Stimulated activated CD4-positive, alpha-beta T cell treated with anti-CD3 and anti-CD28 coated beads, Interleukin-12 subunit alpha, Interleukin-12 subunit beta, amount 100 ng/mL, for 24 hours (primary cell): ENCODE results near the gene DUSP2.
"Not testable (repeated sequence)": the region's sequence is repeated elsewhere in the genome, so short reads cannot be mapped to it uniquely, and the experiment has no call there.

ENCODE experiments used
- DNase-seq, 2 experiments: peaks; one replicate each; pipeline ENCODE4 v3.0.0-alpha.2; 2020; ENCODE audit warnings: low read depth in 2 of 2

DUSP2 gene

DNA sequence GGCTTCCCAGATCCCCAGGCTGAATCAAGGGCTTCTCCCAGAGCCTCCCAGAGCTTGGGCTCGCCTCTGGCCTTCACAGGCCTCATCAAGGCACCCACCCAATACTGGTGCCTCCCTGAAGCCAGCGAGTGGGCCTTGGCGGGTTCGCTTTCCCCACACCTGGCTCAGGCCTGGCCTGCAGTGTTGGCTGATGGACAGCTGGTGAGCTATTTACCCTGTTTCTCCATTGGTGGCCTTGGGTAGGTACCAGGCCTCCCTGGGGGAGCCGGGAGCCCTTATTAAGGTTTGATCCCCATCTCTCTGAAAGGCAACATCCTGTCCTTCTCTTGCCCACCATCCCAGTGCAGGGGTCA lies 18.2 kb upstream of the DUSP2 start:
- no peak for DNase-seq

- no peak for DNase-seq
Measured at GRCh38 chr2:96161898-96162297, 16.7 kb upstream of the DUSP2 start.

- DNase-seq: not testable (repeated sequence)
Measured at GRCh38 chr2:96160366-96160765, 15.1 kb upstream of the DUSP2 start.

DNA sequence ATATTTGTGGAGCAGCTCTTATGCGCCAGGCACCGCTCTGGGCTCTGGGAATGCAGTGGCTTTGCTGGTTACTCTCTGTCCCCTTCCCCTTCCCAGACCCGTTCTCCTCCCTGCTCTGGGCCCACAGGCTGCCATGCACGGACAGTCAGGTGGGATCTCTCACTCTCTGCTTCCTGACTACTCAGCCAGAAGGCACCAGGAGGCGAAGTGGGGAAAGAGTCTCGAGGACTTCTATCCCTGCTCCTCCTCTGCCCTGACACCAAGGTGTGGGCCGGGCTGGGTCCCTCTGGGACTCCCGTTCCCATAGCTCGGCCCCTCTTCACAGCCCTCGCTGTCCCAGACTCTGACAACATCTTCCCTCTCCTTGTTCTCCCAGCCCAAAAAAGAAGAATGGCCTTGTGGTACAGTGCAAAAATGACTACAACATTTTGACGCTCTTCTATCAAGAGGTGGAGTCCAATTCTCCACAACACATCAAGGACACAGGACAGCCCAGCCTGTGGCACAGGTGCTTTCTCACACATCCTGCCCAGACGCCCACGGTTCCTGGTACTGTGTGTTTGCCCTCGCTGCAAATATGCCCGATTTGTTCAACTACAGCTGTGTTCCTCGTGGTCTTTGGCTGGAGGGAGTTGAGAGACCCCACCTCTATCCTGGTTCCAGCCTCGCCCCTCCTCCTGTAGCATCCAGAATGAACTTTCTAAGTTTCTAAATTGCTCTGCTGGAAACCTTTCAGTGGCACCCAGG lies 14.0 kb upstream of the DUSP2 start:
- peak in 1 of 2 experiments; percentile 44 for DNase-seq

DNA sequence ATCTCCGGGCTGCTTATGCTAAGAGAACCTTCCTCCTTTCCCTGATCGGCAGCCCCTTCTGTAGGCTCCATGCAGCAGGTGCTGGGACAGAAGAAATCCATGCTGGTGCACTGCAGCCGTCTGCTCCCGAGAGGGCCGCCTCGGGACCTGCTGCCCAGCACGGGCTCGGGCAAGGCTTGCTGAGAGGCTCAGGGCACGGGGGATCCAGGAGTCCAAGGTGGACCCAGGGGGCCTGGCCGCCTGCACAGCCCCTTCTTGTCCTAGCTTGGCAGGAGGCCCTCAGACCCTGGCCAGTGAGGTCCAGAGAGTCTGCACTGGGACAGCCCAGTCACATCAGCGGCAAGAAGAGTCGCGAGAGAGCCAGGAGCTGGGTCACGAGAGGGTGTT lies 13.3 kb upstream of the DUSP2 start:
- DNase-seq: no peak

- peak; percentile 93 to 96 for DNase-seq
Measured at GRCh38 chr2:96157649-96158553, 12.7 kb upstream of the DUSP2 start.

- no peak for DNase-seq
Measured at GRCh38 chr2:96156926-96157648, 11.8 kb upstream of the DUSP2 start.

GRCh38 chr2:96156011-96156820 lies 11.0 kb upstream of the DUSP2 start:
- DNase-seq: peak in 1 of 2 experiments; percentile 51

GRCh38 chr2:96154506-96155380 lies 9.5 kb upstream of the DUSP2 start:
- DNase-seq: no peak

DNA sequence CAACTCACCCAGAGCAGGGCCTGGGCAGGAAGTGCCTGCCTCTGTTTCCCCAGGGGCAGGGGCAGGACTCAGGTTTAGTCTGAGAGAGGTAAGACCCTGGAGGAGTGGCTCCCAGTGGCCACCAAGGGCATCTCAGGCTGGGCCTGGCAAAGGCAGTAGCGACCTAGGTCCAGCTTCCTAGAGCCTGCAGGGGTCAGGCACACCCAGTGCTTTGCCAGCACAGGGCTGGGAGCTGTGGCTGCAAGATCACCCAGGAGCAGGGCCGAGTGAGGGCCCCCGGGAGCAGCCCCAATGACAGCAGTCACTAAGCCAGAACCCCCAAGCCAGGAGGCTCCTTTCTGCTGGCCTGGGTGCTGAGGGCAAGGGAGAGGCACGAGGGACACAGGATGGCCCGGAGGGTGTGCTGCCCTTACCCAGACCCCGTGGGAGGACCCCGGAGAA lies 8.8 kb upstream of the DUSP2 start:
- no peak for DNase-seq

- DNase-seq: no peak
Measured at GRCh38 chr2:96153291-96153713, 8.1 kb upstream of the DUSP2 start.

DNA sequence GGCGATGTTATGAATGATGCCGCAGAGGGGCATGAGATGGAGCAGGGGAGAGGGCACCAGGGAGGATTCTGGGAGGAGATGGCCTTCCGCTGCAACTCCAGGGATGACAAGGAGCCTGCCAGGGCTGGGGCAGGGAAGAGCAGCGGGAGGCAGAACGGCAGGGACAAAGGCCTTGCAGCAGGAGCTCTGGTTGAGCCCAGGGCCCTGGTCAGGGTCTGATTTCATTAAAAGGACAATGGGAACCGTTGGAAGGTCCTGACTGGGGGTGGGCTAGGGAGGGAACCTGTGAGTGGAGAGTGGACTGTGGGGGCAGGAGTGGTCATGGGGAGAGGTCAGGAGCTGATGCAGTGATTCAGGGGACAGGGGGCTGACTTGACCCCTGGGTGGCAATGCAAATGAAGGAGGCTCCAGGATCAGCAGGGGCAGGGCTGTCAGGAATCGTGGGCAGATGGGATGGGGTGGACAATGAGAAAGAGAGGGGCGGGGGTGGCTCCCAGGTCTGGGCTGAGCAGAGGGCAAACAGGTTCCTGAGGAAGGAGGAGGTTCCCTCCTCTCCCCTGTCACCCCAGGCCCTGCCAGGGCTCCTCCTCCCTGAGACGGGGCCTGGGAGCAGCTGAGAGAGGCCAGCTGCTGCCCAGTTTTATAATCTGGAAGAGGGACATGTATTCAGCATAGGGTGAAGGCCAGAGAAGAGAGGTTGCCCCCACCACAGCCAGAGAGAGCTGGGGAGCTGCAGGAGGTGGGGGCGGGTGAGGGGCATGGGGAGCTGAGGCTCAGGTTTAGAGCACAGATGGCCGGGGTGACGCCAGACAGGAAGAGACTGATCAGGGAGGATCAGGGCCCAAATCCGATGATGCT lies 7.3 kb upstream of the DUSP2 start:
- no peak for DNase-seq

GRCh38 chr2:96151595-96152303 lies 6.5 kb upstream of the DUSP2 start:
- DNase-seq: no peak

DNA sequence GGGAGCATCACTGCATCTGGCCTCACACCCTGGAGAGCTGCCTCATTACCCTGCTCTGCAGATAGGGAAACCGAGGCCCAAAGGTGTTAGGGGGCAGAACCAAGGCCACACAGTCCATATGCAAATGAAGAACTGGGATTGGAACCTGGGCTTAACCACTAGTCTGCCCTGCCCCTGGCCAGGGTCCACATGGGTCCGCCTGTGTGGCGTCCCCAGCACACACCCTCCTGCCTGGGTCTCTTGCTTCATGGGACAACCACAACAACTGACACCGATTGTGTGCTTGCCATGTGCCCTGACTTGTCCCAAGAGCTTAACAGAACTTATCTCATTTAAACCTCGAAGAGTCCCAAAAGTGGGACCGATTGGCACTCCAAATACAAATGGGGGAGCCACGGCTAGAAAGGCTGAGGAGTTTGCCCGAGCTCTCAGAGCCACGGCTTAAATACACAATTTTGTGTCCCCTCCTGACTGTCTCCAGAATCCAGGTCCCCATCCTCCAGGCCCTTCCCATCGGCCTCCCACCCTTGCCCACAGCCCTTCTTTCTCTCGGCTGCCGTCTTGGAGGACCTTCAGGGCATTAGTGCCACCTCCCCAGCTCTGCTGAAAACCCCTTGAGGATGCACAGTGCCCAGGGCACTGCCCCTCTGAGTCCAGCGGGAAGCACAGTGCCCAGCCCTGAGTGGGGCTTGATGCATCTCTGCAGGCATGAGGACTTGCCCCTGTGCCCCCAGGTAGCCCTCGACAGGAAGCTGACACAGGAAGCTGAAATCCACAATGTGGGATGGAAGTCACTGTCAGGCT lies 5.8 kb upstream of the DUSP2 start:
- DNase-seq: no peak

DNA sequence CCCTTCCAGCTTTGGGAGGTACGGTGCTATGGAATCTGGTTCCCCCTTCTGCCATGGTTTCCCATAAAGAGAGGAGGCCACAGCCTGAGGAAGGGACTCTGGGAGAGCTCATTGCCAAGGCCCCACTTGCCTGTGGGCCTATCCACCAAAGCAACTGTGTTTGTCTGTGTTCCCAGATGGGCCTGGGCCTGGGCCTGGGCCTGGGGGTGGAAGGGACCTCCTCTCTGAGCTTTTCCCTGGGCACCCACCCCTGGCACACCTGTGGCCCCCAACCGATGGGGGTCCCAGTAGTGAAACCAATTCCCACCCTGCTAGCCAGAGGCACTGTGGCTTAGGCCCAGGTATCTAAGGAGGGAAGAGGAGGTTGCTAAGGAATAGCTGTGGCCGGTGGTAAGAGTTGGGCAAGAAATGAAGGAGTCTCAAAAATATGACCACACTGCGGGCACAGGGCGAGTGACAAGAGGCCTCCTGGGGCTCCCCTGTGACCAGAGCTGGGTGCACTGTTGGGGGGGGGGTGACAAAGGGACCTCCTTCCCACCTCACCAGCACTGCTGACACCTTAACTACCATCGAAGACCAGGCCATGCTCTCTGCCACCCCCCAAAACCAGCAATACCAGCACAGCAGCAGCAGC lies 4.9 kb upstream of the DUSP2 start:
- DNase-seq: no peak

DNA sequence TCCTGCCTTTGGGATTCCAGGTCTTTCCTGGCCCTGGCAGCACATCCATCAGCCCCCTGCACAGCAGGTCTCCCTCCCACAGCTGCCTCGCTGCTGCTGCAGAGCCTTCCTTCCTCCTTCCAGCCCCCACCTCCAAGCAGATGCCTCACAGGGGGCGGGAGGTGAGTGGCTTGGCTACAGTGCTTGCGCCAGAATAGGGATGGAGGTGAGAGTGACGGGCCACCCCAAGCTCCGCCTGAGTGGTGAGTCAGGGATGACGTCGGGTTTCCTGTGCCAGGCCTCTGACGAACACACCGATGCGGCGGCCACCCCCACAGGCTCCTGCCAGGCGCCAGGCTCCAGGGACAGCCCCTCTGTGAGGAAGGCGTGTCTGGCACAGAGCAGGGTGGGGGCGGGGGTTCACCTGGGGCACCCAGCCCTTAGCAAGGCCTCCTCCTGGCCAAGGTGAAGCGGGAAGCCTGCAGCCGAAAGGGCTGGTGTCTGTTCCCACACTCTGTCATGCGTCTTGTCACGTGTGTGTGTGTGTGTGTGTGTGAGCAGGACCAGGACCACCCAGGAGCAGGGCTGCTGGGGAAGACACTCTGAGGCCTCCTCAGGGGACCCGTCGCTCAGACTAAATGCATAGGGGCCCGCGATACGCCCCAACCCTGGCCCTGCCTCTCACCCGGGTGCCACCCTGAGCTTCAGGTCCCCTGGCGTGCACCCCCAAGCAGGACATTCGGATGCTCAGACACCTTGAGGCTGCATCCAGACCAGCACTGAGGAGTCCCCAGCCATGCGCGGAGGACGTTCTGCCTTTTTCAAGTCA lies 3.4 kb upstream of the DUSP2 start:
- DNase-seq: peak; percentile 96 to 97
